MV-4-11 (cell line): ENCODE results near the gene TMIGD3.

ENCODE experiments used
- DNase-seq: peaks from one replicate; lab custom pipeline; 2025; lab: John Stamatoyannopoulos, UW

Gene TMIGD3

DNA sequence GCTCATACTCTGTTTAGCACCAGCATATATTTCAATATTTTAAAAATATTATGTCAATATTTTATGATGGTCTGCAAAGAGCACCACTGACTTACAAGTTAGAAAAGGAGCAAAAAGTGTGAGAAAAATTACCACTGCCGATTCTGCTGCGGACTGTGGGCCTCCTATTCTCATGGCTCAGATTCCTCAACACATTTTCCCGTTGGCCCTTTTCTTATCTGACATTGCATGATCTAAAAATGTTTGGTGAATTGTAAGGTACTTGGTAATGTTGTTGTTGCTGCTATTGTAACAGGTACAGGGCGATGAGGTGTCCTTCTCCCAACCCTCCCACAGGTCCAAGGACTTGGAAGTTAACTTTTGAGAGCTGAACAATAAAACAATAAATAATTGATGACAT lies 28.9 kb downstream of the TMIGD3 start:
- no peak for DNase-seq

DNA sequence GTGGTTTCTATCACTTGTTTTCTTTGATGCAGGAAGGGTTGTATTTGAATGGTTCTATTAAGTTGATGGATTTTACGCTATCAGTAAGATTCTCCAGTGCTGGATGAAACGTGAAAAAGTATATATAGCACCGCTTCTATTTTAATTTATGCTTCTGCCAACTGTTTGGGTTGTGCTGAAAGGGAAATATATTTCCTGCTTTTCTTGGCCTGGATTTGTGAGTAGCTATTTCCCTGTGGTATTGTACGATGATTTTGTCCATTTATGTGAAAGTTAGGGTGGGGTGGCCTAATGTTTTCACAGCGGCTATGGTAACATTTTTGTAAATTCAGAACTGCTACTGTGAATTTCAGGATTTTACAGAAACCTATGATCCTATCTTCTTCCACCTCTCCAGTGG lies 29.3 kb downstream of the TMIGD3 start:
- no peak for DNase-seq

DNA sequence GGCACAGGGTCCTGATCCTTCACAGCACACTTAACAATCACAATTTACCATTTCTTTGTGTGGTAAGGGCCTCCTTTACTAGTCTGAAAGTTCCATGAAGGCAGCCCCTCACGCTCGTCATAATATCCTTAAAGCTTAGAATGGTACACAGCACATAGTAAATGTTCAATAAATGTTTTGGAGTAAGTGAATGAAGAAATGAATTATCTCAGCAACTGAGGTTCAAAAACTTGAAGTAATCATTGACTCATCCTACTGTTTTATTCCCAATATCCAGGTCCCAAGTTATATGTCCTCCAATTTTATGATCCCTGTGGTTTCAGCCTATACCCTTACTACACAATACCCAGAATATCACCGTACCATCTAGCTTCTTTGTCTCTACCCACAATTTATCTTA lies 31.9 kb downstream of the TMIGD3 start:
- DNase-seq: no peak

GRCh38 chr1:111471012-111471411 lies 32.4 kb downstream of the TMIGD3 start:
- peak; percentile 99 for DNase-seq

DNA sequence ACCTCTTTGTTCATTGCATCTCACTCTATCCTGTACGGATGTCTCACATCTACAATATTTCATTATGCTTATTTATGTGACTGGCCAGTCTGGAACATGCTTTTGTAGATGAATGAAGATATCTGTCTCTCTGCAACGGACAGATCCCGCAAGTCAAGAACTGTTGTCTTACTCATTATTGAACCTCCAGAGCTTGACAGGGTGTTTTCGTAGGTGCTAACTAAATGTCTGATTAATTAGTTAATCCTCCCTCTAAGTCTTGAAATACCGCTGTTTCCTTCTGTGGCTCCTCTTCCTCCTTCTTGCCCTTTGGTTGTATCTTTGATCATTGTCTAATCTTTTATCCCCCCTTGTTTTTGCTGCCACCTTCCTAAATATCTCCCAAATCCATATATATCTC lies 32.8 kb downstream of the TMIGD3 start:
- no peak for DNase-seq

GRCh38 chr1:111469539-111469938 lies 33.9 kb downstream of the TMIGD3 start:
- no peak for DNase-seq

GRCh38 chr1:111468717-111469100 lies 34.7 kb downstream of the TMIGD3 start:
- no peak for DNase-seq

DNA sequence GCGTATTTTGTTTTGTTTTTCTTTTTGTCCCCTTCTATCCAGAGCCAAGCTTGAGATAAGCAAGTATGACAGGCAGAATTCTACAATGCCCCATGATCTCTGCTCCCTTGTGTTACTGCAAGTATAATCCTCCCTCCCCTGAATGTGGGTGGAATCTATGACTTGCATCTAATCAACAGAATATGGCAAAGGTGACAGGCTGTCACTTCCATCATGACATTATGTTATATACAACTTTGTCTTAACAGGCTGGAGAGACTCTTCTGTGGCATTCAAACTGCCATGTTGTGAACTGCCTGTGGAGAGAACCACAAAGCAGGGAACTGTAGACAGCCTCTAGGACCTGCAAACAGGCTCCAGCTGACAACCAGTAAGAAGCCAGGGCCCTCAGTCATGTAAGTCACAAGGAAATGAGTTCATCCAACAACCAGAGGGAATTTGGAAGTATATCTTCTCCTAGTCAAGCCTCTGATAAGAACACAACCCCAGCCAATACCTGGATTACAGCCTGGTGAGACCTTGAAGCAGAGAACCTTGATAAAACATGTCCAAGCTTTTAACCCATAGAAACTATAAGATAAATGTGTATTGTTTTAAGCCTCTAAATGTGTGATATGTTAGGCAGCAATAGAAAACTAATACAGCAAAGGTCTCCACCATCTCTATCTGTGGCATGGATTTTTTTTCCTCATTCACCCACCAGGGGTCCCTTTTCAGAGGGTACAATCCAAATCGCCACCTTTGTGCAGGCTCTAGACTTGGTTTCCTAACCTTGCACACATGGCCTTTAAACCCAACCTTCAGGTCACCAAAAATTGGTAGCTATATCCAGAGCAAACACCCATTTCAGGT lies 35.3 kb downstream of the TMIGD3 start:
- no peak for DNase-seq

DNA sequence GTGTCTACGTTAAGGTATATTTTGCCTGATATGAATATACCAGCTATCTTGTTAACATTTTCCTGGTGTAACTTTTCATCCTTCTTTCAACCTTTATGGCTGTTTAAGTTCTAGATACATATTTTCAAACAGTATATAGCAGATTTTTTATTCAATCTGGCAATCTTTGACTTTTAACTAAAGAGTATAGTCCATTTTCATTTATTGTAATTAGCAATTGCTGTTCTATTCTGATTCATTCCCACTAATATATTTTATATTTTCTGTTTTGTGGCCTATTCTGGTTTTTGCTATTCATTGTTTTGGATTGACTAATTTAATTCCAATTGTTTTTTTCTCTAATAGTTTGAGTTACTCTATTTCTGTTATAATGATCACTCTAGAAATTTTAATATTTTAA lies 37.0 kb downstream of the TMIGD3 start:
- DNase-seq: no peak

GRCh38 chr1:111465754-111466153 lies 37.7 kb downstream of the TMIGD3 start:
- no peak for DNase-seq

DNA sequence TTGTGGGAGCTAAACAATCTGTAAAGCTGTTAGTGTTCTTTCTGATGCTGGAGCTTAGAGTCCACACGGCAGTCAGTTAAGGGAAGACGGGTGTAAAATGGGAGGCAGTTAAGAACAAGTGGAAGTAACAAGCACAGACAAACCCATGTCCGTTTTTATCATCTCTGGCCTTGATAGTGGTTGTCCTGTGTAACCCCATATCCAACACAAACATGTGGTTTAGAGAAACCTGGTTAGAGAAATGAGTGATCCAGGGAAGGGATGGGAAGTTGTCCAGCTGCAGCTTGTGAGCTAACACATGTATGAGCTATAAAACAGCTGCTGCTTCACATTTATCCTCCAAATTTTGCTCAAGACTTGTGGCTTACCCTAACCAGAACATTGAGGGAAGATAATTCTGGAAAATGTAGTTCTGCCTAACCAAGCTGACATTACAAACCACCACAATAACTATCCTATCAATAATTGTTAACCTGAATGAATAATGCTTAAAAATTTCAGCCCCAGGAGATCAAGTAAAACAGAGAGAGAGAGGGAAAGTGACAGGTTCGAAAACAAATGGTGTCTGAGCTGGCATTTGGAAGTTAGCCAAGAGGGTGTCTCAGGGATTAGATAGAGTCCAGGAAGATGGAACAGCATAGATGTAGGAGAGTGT lies 40.3 kb downstream of the TMIGD3 start:
- DNase-seq: peak; percentile 64

- no peak for DNase-seq
These were observed 40.9 kb downstream of the TMIGD3 start for GRCh38 chr1:111462370-111463028.

DNA sequence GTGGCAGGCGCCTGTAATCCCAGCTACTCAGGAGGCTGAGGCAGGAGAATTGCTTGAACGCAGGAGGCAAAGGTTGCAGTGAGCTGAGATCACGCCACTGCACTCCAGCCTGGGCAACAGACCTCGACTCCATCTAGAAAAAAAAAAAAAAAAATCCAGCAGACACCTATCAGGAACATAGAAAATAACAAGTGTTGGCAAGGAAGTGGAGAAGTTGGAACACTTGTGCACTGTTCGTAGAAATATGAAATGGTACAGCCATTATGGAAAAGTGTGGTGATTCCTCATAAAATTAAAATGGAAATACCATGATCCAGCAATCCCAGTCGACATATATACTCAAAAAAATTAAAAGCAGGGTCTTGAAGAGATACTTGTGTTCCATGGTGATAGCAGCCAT lies 41.7 kb downstream of the TMIGD3 start:
- DNase-seq: no peak

GRCh38 chr1:111455642-111456031 lies 47.8 kb downstream of the TMIGD3 start:
- no peak for DNase-seq

DNA sequence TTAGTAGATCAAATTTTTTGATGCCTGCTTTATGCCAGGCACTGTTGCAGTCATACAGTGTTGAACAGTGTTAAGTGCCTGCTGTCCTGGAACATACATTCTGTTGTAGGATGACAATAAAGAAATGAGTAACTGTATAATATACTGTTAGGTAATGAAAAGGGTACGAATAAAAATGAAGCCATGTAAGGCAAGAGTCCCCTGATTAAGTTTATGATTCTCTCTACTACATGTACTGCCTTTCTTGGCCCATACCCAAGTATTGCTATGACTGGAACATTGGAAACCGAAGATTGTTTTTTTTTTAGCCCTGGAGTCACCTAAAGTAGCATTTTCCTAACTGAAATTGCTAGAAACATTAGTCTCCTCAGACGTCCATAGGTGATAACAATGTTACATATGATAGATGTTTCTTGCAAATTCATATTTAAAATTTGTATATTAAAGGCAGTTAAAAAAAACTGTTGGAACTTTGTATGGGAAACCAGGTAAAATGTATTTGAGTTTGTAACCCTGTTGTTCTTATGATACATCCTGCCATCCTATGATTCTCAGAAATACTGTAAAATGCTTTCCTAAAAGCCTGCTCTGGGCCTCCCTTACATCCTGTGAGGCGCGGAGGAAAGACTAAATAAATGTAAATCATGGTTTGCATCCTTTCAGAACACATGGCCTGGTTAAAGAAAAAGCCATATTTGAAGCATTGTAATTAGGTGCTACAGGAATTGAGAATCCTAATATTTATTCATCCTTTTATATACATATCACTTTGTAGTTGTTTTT lies 48.4 kb downstream of the TMIGD3 start:
- no peak for DNase-seq

DNA sequence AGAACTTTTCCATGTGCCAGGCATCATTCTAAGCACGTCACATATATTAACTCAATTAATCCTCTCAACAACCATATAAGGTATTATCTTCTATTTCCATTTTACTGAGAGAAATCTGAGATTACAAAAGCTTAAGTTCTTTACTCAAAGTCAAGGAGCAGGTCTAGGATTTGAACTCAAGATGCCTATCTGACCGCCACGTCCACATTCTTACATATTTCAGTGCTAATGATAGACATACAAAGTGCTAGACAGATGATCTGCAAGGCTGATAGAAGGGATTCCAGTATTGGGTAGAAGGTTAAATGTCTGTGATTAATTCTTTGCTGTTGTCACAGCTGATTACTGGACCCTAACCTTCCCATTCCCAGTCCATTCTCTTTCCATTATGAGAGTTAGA lies 49.7 kb downstream of the TMIGD3 start:
- DNase-seq: no peak

GRCh38 chr1:111452581-111452980 lies 50.9 kb downstream of the TMIGD3 start:
- DNase-seq: no peak

GRCh38 chr1:111450185-111450584 lies 53.2 kb downstream of the TMIGD3 start:
- no peak for DNase-seq

DNA sequence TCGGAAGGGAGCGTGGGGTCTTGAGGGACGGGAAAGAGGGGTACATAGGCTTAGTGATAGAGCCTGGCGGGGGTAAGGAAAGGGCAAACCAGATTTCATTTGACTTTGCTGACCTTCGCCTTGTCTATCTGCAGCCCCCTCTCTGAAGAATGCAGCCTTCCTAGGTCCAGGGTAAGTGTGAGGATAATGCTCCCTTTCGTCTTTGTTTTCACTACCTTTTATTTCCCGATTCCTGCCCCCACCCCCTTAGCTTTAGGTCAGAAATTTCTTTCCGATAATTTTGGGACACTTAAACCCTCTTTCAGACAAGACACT lies 53.8 kb downstream of the TMIGD3 start:
- no peak for DNase-seq

GRCh38 chr1:111448918-111449702 lies 54.3 kb downstream of the TMIGD3 start, which contains the start of the genes ATP5PB and WDR77:
Gene ATP5PB (plus strand): TSS chr1:111449464. CDS start chr1:111449542, 78 bp downstream.
Gene WDR77 (minus strand): TSS chr1:111449256. CDS start chr1:111449169, 87 bp downstream.
- DNase-seq: peak; percentile 100

DNA sequence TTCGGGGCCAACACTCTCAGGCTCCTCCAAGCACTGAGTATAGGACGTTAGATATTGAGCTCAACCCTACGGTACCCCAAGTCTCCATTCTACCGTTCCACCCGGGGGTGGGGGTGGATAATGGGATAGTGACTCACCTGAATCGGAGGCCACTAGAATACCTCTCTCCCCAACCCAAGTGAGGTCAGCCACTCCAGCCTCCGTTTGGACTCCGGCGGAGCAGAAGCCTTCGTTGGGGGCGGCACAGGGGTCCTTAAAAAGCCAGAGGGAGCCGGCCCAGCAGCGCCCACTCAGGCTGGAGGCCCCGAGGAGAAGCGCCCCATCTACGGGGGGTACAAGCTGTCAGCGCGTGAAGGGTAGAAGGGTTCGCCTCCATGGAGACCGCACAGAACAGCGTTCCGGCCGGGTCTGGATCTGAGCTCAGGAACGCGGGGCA lies 54.9 kb downstream of the TMIGD3 start:
- no peak for DNase-seq
